Peyer's patch (tissue), 4 donors: ENCODE measurements around the gene ACTL6B. TPM values are rescaled to one million over a fixed set of nuclear protein-coding genes. Genes with fewer than 3 reads are reported as not detected.

Experiments
- DNase-seq, 3 donors: peaks; one replicate each; pipeline ENCODE4 v3.0.0-alpha.2; 2017 to 2019
- H3K27ac ChIP-seq, 4 donors: fragments of 200-600 bp; sonication (generic); one replicate each; pipeline ENCODE4 v1.5.1; 2016 to 2019
- H3K27me3 ChIP-seq, 2 donors: fragments of 200-600 bp; sonication (generic); one replicate each; pipeline ENCODE4 v1.5.1; 2019
- H3K36me3 ChIP-seq, 3 donors: fragments of 200-600 bp; sonication (generic); one replicate each; pipeline ENCODE4 v1.5.1; 2016 to 2019
- H3K4me1 ChIP-seq, 4 donors: fragments of 200-600 bp; sonication (generic); one replicate each; pipeline ENCODE4 v1.5.1; 2016 to 2019
- H3K4me3 ChIP-seq, 4 donors: fragments of 200-600 bp; sonication (generic); 1 replicate in 3 of 4; 2 replicates in 1 of 4; pipeline ENCODE4 v1.5.1; 2016 to 2019; ENCODE audit warnings: mild to moderate bottlenecking in 1 of 4
- H3K9me3 ChIP-seq, 4 donors: fragments of 200-600 bp; sonication (generic); one replicate each; pipeline ENCODE4 v1.5.1; 2016 to 2019; ENCODE audit warnings: mild to moderate bottlenecking in 1 of 4
- POLR2A ChIP-seq, 2 donors: fragments of 450-650 bp; IDR thresholded peaks; one replicate each; pipeline ENCODE4 v1.5.1; 2017; ENCODE audit warnings: antibody characterized with exemption in 2 of 2, mild to moderate bottlenecking in 2 of 2, moderate library complexity in 2 of 2
- total RNA-seq, 4 donors: library from RNA; depleted of rRNA; stranded (reverse); fragments of >200 nt; gene quantifications; one replicate each; pipeline ENCODE4 v1.1.0, GENCODE V29; 2016
- TF ChIP-seq, protein P1 (sequence below), 6 experiments: fragments of 450-650 bp in 4 of 6; fragments of 200-600 bp in 2 of 6; sonication (generic) in 1 of 6; IDR thresholded peaks; one replicate each; pipeline ENCODE4 v1.5.1; 2017 to 2019; ENCODE audit warnings: antibody characterized with exemption in 6 of 6, mild to moderate bottlenecking in 3 of 6, moderate library complexity in 1 of 6

Gene ACTL6B
- total RNA-seq, 4 donors from 2014 or later: not detected

DNA sequence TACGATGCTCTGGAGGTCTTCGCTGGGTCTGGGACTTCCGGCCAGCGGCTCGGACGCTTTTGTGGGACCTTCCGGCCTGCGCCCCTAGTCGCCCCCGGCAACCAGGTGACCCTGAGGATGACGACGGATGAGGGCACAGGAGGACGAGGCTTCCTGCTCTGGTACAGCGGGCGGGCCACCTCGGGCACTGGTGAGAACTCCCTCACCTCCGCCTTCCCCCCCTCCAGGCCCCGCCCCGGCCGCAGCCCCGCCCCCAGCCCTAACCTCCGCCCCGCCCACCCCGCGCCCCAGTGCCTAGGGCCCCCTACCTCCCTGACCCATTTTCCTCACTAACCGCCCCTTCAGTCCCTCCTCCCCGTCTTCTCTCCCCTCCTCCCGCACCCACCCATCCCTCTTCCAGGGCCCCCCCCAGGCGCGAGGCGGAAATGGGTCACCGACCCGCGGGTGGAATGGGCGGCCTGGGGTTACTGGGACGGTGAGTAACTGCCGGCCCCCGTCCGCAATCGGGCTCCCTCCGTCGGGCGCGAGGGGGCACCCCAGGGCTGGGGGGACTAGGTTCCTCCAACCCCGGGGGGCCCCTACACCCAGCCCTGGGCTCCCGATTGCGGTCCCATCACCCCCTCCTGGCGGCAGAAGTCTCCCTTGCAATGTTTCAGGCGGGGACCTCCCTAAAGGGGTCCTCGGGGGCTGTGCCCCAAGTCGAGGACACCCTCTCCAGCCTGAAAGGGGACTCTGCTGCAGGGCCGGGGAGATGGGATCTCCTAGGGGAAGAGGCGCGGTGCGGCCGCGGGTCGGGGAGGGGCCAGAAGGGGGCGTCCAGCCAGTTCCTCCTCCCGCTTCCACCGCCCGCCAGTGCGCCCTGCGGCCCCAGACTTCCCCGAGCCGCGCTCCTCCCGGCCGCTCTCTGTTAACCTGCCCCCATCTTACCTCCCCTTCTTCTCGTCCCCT, 51.9 kb downstream of the ACTL6B start:
- H3K4me1 ChIP-seq: peaks cover 0 to 37% (median 6%) of the 10 kb centered on the region in 4 donors
- peak overlapping the region; percentile 74 to 86 (median 82) for H3K27ac ChIP-seq
- no peaks in the 10 kb centered on the region for H3K9me3 ChIP-seq
- H3K27me3 ChIP-seq: no peaks in the 10 kb centered on the region
- DNase-seq: peak; percentile 76 to 90 (median 82)
- H3K4me3 ChIP-seq: peak overlapping the region; percentile 65 to 75 (median 65)
- TF ChIP-seq, protein P1, sequence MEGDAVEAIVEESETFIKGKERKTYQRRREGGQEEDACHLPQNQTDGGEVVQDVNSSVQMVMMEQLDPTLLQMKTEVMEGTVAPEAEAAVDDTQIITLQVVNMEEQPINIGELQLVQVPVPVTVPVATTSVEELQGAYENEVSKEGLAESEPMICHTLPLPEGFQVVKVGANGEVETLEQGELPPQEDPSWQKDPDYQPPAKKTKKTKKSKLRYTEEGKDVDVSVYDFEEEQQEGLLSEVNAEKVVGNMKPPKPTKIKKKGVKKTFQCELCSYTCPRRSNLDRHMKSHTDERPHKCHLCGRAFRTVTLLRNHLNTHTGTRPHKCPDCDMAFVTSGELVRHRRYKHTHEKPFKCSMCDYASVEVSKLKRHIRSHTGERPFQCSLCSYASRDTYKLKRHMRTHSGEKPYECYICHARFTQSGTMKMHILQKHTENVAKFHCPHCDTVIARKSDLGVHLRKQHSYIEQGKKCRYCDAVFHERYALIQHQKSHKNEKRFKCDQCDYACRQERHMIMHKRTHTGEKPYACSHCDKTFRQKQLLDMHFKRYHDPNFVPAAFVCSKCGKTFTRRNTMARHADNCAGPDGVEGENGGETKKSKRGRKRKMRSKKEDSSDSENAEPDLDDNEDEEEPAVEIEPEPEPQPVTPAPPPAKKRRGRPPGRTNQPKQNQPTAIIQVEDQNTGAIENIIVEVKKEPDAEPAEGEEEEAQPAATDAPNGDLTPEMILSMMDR (IDR thresholded peaks at IDR 0.05): peak; percentile 38 to 51 (median 44)
- no peak for TF ChIP-seq POLR2A (IDR thresholded peaks at IDR 0.05)
- no peaks in the 10 kb centered on the region for H3K36me3 ChIP-seq

DNA sequence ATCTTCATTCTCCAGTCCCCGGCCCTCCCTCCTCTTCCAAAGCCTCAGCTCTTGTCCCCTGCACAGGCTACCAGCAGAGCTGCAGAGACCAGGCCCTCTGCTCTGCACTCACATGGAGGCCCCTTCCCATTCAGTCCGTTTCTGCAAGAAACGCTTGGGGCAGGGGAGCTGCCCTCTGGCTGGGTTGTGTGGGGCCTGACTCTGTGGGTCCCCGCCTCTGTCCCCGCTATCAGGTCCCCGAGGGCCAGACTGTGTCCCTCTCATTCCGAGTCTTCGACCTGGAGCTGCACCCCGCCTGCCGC, 52.6 kb downstream of the ACTL6B start:
- Histone ChIP-seq H3K27ac (peak overlapping the region; percentile 74 to 86 (median 82)), H3K9me3 (no peaks in the 10 kb centered on the region), H3K27me3 (no peaks in the 10 kb centered on the region), H3K4me3 (peak overlapping the region; percentile 65 to 75 (median 65)), H3K36me3 (no peaks in the 10 kb centered on the region), H3K4me1 (peaks cover 0 to 37% (median 6%) of the 10 kb centered on the region in 4 donors)
- no peak for DNase-seq
- no peak for TF ChIP-seq POLR2A (IDR thresholded peaks at IDR 0.05)
- TF ChIP-seq, protein P1 (IDR thresholded peaks at IDR 0.05): no peak

DNA sequence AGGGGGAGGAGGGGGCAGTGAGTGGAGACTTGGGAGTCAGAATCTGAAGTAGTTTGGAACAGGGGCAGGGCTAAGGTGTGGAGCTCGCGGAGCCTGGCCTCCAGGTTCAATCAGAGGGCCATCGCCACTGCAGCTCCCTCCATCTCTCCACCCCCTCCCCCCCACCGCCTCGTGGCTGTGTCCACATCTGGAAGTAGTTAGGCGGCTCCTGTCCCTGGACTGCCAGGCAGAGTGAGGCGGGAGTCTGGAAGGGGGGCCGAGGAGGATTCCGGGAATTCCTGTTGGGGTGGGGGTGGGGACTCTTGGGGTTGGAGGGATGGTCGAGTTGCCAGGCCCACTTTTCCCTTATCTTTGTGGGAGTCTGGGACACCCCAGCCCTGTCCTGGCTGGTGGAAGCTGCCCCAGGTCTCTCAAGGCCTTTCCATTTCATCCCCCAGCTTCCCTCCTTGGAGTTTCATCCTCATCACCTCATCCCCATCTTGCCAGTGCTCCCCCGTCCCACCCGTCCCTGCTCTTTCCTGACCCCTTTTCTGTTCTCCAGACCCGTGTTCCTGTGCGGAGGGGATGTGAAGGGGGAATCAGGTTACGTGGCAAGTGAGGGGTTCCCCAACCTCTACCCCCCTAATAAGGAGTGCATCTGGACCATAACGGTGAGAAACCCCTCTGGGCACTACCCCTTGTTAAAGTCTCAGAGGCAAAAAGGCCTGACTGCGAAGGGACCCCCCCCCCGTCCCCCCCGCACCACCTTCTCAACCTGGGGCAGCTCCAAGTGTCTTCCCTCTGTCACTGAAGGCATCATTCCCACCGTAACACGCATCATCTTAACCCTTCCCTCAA, 53.1 kb downstream of the ACTL6B start:
- Histone ChIP-seq H3K4me1 (peaks cover 0 to 37% (median 6%) of the 10 kb centered on the region in 4 donors), H3K4me3 (peak overlapping the region in 3 of 4 donors; percentile 65 to 75 (median 65)), H3K27ac (peak overlapping the region; percentile 74 to 86 (median 82)), H3K27me3 (no peaks in the 10 kb centered on the region), H3K36me3 (no peaks in the 10 kb centered on the region), H3K9me3 (no peaks in the 10 kb centered on the region)
- TF ChIP-seq, protein P1 (IDR thresholded peaks at IDR 0.05): no peak
- TF ChIP-seq POLR2A (IDR thresholded peaks at IDR 0.05): no peak
- peak in 2 of 3 donors; percentile 40 to 73 for DNase-seq

DNA sequence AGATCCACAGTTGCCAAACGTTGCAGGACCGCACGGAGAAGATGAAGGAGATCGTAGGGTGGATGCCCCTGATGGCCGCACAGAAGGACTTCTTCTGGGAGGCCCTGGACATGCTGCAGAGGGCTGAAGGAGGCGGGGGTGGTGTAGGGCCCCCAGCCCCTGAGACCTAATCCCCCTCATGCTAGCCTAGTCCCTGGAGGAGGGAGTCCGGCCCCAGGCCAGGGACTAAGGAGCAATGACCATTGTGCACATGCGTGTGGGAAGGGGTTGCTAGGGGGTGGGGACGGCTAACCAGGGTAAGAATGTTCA, 55.6 kb downstream of the ACTL6B start:
- no peaks in the 10 kb centered on the region for H3K27me3 ChIP-seq
- H3K4me3 ChIP-seq: no peak overlapping the region
- H3K36me3 ChIP-seq: no peaks in the 10 kb centered on the region
- H3K27ac ChIP-seq: no peak overlapping the region
- no peaks in the 10 kb centered on the region for H3K9me3 ChIP-seq
- DNase-seq: no peak
- TF ChIP-seq, protein P1 (IDR thresholded peaks at IDR 0.05): no peak
- TF ChIP-seq POLR2A (IDR thresholded peaks at IDR 0.05): no peak
- H3K4me1 ChIP-seq: peaks cover 0 to 35% (median 5%) of the 10 kb centered on the region in 4 donors

DNA sequence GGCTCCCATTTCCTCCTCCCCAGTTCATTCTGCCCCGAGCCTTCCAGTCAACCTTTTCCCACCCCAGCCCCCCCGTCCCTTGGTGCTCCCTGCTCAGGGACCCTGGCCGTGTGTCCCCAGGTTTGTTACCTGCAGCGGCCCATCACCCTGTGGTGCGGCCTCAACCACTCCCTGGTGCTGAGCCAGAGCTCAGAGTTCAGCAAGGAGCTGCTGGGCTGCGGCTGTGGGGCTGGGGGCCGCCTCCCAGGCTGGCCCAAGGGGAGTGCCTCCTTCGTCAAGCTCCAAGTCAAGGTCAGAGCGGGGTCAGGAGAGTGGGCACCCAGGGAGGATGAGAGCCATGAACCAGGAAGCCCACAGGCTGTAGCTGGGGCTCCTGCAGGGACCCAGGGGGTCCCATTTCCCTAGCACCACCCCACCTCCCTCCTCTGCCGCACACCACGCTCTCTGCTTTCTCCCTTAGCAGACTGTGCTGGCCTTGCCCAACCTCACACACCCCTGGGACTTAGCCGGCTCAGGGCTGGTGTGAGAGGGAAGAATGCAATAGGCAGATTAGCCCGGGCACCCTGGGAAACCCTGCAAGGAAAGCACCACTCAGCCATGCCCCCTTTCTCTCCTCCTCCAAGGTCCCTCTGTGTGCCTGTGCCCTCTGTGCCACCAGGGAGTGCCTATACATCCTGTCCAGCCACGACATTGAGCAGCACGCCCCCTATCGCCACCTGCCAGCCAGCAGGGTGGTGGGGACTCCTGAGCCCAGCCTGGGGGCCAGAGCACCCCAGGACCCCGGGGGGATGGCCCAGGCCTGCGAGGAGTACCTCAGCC, 56.1 kb downstream of the ACTL6B start:
- TF ChIP-seq, protein P1 (IDR thresholded peaks at IDR 0.05): no peak
- no peak for TF ChIP-seq POLR2A (IDR thresholded peaks at IDR 0.05)
- Histone ChIP-seq H3K9me3 (no peaks in the 10 kb centered on the region), H3K27ac (no peak overlapping the region), H3K4me3 (no peak overlapping the region), H3K27me3 (no peaks in the 10 kb centered on the region), H3K4me1 (peaks cover 0 to 29% (median 2%) of the 10 kb centered on the region in 4 donors), H3K36me3 (no peaks in the 10 kb centered on the region)
- DNase-seq: no peak
